Ramos (cell line): ENCODE results near the gene EXOSC6.
"Not testable (repeated sequence)": the region's sequence is repeated elsewhere in the genome, so short reads cannot be mapped to it uniquely, and the experiment has no call there.

ENCODE experiments used
- in situ Hi-C: fragments of 300-500 bp; cut with MboI; formaldehyde crosslinking; loops from one replicate; pipeline ENCODE4 v1.14.3; 2022; ENCODE audit warnings: low sequenced_read_pairs; ENCODE audit not compliant: unreplicated experiment

Gene EXOSC6

DNA sequence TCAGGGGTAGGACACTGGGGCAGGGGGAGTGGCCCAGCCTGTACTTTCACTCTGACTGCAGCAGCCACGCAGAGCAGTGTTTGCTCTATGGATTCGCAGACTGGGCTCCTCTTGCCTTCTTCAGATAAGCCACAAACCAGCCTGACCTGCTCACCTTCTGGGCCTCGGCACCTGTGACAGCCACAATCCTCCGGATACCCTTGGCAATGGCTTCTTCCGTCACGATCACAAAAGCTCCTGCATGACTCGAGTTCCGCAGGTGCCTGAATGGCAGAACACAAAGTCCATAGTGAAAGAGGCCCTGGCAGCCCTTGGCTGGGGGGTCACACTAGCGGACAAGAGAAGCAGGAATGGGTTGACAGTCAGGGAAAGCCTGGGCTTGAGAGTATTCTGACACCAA, 3.8 kb upstream of the EXOSC6 start:
- in situ Hi-C loops, result no loop called here

DNA sequence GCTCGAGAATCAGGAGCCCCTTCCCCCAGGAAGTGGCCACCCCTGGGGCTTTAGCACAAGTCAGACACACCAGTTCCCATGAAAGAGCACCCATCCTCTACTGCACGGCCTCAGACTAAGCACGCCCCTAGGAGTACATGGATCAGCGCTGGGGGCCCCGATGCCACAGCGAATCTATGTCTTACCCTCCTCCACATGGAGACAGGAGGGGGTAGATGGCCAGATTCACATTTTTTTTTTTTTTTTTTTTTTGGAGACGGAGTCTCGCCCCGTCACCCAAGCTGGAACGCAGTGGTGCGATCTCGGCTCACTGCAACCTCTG, 3.2 kb upstream of the EXOSC6 start:
- in situ Hi-C loops, result no loop called here

DNA sequence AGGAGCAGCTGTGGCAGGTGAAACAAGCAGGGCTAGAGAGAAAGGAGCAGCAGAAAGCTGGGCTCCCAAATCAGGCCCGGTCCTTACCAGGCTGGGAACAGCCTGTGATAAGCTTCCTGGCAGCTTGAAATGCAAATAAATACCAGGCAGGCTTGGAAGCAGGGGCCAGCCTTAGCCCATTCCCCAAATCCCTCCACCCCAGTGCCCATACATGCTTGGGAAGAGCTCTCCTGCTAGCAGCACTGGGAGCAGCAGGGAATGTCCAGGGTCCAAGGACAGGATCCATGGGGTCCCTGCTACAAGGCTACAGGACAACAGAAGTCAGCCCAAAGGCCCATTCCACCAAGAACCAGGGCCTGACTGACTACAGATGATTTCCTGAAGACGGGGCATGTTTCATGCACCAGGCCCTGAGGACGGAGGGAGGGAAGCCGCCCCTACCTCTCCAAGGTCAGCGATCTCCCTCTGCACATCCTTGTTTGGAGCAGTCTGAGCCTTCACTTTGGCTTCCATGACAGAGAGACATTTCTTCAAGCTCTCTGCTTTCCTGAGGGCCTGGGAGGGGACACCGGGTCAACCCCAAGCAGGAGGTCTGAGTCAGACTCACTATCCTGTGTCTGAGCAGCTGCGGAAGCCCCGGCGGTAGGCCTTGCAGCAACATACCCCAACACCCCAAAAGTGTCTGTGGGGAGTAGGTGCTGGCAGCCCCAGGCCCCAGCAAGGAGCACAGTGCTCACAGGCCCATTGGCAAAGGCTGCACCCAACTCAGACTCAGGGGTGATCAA, 2.6 kb upstream of the EXOSC6 start:
- in situ Hi-C loops, result no loop called here

DNA sequence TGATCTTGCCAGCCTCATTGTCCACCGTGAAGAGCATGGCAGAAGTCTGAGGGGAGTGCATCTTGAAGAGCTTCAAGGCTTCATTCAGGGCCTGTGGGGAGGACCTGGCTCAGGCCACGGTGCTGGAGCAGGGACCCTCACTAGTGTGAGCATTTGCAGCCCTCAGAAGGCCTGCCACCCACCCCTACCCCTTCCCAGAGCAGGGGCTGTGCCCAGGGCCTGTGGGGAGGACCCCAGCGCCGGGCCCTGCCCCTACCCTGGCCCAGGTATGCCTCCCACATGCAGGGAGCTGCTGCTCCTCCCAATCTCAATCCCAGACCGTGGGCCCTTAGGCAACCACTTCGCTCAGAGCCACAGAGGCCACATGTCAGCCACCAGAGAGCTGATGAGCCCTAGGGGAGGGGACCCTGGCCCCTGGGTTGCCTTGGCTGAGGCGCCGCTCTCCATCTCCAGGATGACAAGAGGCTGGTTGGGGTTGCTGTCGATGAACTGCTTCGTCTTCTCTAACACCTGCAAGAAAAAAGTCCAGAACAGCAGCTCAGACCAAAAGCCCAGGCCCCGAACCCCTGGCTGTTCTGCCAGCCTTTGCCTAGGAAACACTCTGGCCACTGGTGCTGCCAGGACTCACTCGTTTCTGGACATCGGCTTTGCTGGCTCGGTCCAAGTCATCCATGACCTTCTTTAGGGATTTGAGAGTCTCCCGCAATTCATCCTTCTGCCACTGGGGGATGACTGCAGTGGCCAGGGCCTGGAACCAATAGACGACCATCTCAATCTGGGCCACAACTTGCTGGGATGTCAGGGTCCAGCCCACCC, 1.8 kb upstream of the EXOSC6 start:
- in situ Hi-C loops, result no loop called here

DNA sequence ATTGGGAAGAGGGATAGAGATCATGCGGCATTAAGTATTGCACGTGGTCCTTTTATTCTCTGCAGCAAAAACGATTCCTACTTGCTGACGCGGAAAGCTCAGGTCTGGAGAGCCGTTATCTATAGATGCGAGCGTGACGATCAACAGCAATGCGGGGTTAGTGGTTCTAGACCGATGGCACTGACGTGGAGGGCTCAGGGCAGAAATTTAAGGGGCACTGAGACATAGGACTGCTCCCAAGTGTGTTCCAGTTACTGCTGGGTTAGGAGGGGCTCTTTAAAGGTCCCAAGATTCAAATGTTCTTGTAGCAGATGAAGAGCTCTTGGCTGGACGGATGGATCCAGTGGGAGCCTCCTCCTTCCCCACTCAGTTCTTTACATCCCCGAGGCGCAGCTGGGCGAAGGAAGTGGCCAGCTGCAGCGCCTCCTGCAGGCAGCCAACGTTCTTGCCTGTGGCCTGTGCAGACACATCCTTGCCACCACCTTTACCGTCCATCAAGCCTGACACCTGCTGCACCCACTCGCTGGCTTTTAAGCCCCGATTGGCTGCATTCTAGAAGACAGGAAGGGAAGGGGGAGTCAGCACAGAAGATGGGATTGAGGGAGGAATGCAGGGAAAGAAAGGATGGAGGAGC, 732 bp upstream of the EXOSC6 start:
- in situ Hi-C loops, result no loop called here

DNA sequence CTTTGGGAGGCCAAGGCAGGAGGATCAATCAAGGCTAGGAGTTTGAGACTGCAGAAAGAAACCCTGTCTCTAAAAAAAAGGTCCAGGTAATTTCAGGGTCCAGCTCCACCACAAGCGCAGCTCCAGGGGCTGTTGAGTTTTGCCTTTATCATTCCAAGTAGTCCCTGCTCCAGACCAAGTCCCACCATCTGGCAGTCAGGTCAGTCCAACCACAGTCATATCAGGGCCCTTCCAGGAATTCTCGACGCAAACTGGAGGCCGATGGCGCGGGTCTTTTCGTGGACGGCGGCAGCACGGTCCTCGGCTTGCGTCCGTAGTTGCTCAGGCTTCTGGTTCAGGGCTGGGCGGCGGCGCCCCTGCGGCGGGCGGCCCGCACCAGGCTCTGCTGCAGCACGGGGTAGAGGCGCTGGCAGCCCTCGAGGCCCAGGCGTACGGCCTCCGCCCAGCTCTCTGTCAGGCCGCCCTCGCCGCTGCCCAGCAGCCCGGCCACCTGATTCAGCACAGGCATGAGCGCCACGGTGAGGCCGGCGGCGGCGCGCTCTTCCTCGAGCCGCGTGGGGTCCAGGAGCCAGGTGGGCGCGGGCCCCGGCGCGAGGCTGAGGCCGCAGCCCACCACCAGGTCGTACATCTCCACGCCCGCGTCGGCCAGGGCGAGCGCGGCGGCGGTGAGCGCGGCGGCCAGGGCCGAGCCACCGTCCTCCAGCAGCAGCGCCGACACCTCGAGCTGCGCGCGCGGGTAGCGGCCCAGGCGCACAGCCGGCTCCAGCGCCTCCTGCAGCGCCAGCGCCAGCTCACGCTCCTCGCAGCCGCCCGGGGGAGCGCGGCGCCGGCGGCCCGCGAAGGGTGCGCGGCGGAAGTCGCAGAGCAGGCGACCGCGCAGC, 752 bp downstream of the EXOSC6 start:
- in situ Hi-C loops, result no loop called here

DNA sequence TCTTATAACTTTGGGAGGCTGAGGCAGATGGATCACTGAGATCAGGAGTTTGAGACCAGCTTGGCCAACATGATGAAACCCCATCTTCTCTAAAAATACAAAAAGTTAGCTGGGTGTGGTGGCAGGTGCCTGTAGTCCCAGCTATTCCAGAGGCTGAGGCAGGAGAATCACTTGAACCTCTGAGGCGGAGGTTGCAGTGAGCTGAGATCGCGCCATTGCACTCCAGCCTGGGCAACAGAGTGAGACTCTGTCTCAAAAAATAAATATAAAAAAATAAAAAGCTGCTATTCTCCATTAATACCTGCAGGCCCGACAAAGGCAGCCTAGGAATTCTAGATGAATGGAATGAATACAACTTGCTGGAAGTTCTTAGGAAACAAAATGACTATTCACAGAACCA, 2.0 kb downstream of the EXOSC6 start:
- in situ Hi-C loops, result not testable (repeated sequence)

DNA sequence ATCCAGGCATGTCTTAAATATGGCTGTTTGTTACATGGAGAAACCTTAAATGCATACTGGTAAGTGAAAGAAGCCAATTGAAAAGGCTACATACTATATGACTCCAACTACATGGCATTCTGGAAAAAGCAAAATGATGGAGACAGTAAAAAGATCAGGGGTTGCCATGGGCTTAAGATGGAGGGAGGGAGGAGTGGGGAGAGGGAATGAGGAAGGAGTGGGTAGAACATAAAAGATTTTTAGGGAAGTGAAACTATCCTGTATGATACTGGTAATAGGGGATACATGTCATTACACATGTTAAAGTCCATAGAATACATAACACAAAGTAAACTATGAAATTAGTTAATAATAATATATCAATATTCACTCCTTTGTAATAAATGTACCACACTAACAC, 13.0 kb downstream of the EXOSC6 start:
- in situ Hi-C loops, result not testable (repeated sequence)

DNA sequence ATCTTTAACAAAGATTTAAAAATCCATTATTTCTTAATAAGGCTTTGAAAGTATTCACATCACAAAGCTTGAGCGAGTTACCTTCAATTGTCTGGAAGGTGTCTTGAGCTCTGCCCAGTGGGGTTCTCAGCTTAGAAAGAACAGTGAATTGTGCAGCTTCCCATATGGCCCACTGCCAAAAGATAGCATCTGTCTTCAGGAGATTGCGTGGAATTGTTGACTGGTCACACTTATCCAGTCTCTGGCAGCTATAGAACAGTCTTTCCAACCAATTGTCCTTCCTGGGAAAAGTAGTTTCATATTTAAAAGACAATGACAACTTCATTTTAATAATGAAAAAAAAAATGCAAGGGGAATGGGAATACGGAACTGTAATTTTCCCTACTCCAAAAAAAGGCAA, 19.9 kb downstream of the EXOSC6 start:
- in situ Hi-C loops, result not testable (repeated sequence)

DNA sequence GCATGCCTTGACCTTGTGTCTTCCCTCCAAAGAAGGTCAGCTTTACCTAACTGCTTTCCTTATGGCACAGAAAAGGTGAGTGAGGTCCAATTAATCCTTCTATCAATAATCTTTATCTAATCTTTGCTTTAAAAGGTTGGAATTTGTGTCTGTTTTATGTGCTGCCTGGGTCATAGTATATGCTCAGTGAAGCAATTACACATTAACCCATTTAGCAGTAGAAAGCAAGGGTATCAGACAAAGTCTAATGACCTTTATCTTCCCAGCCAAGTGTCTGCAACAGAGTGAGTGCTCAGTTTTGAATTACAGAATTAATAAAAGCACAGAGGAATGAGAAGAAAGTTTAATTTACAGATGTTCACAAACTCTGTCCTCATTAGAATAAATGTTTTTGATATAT, 25.7 kb downstream of the EXOSC6 start:
- in situ Hi-C loops, result not testable (repeated sequence)

DNA sequence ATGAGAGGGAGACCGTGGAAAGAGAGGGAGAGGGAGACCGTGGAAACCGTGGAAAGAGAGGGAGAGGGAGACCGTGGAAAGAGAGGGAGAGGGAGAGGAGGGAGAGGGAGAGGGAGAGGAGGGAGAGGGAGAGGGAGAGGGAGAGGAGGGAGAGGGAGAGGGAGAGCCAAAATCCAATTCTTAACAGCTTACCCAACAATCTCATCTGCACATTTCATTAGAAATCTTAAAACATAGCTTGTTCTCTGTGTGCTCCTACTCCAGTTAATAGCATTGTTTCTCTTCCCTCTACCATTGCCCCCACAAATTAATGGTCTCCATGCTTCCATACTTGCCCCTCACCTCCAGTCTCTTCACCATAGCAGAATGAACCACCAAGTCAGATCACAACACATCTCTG, 26.3 kb downstream of the EXOSC6 start:
- in situ Hi-C loops, result not testable (repeated sequence)

DNA sequence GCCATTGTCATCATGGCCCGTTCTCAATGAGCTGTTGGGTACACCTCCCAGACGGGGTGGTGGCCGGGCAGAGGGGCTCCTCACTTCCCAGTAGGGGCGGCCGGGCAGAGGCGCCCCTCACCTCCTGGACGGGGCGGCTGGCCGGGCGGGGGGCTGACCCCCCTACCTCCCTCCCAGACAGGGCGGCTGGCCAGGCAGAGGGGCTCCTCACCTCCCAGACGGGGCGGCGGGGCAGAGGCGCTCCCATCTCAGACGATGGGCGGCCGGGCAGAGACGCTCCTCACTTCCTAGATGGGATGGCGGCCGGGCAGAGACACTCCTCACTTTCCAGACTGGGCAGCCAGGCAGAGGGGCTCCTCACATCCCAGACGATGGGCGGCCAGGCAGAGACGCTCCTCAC, 27.1 kb downstream of the EXOSC6 start:
- in situ Hi-C loops, result not testable (repeated sequence)

DNA sequence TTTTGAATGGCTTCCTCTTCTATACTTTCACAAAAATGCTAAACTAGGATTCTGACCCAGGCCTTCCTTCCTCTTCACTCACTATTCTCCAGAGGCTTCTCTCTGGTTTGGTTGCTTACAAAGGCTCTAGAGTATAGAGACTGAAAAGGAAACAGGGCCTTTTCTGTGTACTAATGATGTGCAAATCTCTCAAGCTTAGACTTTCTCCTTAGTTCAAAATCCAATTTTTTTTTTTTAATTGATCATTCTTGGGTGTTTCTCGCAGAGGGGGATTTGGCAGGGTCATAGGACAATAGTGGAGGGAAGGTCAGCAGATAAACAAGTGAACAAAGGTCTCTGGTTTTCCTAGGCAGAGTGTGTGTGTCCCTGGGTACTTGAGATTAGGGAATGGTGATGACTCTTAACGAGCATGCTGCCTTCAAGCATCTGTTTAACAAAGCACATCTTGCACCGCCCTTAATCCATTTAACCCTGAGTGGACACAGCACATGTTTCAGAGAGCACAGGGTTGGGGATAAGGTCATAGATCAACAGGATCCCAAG, 27.7 kb downstream of the EXOSC6 start:
- in situ Hi-C loops, result not testable (repeated sequence)

DNA sequence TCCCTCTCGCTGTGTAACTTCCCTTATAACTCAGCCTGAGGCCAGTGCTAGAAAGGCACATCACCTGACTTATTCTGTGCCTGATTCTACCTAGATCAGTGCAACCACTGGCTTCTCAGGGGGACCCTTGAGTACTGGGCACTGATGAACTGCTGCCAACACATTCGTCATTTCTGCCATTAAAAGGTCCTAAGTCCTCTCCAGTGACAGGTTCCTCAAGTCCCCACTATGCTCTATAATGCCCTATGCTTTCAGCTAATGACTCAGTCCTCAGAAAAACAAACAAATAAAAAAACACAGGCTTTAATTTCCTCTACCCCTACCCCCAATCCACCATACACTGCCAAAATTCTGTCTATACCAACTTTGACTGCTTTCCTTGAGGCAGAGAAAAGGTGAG, 28.5 kb downstream of the EXOSC6 start:
- in situ Hi-C loops, result not testable (repeated sequence)

DNA sequence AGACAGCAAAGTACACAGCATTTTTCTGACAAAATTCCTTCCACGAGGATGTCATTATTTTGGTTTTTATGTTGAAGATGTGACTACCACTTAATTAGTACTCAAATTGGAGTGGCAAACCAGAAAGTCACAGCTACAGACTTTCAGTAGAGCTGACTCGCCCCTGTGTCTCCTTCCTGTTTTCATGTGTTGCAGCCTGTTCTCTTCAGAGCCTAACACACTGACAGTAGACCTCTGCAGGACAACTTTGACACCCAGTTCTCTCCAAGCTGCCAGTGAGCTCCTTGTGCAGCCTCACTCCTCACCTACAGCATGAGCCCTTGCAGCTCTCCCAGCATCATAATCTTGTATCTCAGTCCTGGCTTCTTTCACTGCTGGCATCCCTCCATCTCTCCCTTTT, 29.2 kb downstream of the EXOSC6 start:
- in situ Hi-C loops, result not testable (repeated sequence)

DNA sequence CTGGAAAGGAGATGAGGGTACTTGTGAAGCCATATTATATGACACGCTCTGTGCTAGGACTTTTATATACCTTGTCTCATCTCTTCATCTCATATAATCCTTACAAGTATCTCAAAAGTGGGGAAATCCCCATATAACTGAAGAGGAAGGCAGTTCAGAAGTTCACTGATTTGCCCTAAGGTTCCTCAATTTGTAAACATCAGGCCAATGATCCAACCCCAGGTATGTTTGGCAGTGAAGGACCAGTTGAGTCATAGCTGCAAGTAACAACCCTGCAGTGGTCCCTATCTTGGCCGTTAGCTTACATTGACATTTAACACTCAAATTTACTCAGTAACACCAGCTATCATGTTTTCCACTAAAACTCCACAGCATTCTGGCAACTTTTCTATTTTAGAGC, 33.2 kb downstream of the EXOSC6 start:
- in situ Hi-C loops, result not testable (repeated sequence)

DNA sequence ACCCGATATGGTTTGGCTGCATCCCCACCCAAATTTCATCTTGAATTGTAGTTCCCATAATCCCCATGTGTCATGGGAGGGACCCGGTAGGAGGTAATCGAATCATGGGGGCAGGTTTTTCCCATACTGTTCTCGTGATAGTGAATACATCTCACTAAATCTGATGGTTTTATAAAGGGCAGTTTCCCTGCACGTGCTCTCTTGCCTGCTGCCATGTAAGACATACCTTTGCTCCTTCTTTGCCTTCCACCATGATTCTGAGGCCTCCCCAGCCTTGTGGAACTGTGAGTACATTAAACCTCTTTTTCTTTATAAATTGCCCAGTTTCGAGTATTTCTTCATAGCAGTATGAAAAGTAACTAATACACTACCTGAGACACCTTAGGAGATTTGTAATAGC, 45.4 kb downstream of the EXOSC6 start:
- in situ Hi-C loops, result not testable (repeated sequence)

DNA sequence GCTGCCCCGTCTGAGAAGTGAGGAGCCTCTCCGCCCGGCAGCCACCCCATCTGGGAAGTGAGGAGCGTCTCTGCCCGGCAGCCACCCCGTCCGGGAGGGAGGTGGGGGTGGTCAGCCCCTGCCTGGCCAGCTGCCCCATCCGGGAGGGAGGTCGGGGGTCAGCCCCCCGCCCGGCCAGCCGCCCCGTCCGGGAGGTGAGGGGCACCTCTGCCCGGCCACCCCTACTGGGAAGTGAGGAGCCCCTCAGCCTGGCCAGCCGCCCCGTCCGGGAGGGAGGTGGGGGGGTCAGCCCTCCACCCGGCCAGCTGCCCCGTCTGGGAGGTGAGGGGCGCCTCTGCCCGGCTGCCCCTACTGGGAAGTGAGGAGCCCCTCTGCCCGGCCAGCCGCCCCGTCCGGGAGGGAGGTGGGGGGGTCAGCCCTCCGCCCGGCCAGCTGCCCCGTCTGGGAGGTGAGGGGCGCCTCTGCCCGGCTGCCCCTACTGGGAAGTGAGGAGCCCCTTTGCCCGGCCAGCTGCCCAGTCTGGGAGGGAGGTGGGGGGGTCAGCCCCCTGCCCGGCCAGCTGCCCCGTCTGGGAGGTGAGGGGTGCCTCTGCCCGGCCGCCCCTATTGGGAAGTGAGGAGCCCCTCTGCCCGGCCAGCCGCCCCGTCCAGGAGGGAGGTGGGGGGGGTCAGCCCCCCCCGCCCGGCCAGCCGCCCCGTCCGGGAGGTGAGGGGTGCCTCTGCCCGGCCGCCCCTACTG, 46.9 kb downstream of the EXOSC6 start:
- in situ Hi-C loops, result not testable (repeated sequence)

DNA sequence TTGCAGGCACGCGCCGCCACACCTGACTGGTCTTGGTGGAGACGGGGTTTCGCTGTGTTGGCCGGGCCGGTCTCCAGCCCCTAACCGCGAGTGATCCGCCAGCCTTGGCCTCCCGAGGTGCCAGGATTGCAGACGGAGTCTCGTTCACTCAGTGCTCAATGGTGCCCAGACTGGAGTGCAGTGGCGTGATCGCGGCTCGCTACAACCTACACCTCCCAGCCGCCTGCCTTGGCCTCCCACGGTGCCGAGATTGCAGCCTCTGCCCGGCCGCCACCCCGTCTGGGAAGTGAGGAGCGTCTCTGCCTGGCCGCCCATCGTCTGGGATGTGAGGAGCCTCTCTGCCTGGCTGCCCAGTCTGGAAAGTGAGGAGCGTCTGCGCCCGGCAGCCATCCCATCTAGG, 47.7 kb downstream of the EXOSC6 start:
- in situ Hi-C loops, result not testable (repeated sequence)
